GM23248 (cell line): ENCODE data around the gene NFATC3.

Source experiments
- EZH2 ChIP-seq: fragments of 200-600 bp; sonication (generic); IDR thresholded peaks from 2 replicates; pipeline ENCODE4 v1.6.1; 2018; ENCODE audit warnings: antibody characterized with exemption, mild to moderate bottlenecking; ENCODE audit not compliant: insufficient read depth, poor library complexity, severe bottlenecking
- EZH2phosphoT487 ChIP-seq: fragments of 200-600 bp; sonication (generic); IDR thresholded peaks from 2 replicates; pipeline ENCODE4 v1.6.1; 2018; ENCODE audit warnings: antibody characterized with exemption, moderate library complexity, mild to moderate bottlenecking, low read depth; ENCODE audit not compliant: insufficient read depth

DNA sequence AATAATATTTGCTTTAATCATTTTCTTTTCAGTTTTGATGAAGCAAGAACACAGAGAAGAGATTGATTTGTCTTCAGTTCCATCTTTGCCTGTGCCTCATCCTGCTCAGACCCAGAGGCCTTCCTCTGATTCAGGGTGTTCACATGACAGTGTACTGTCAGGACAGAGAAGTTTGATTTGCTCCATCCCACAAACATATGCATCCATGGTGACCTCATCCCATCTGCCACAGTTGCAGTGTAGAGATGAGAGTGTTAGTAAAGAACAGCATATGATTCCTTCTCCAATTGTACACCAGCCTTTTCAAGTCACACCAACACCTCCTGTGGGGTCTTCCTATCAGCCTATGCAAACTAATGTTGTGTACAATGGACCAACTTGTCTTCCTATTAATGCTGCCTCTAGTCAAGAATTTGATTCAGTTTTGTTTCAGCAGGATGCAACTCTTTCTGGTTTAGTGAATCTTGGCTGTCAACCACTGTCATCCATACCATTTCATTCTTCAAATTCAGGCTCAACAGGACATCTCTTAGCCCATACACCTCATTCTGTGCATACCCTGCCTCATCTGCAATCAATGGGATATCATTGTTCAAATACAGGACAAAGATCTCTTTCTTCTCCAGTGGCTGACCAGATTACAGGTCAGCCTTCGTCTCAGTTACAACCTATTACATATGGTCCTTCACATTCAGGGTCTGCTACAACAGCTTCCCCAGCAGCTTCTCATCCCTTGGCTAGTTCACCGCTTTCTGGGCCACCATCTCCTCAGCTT lies 105.8 kb downstream of the NFATC3 start:
- TF ChIP-seq EZH2phosphoT487 (no peak), EZH2 (no peak)
